Skeletal muscle tissue (tissue), 4 donors: ENCODE data around the gene SNTG2. TPM values are rescaled to one million over a fixed set of nuclear protein-coding genes. Genes with fewer than 3 reads are reported as not detected.
"Not testable (repeated sequence)": the region's sequence is repeated elsewhere in the genome, so short reads cannot be mapped to it uniquely, and the experiment has no call there.

Experiments
- H3K27ac ChIP-seq: one replicate; pipeline ENCODE4 v1.7.0; 2013; ENCODE audit warnings: mild to moderate bottlenecking, low read depth, low read length, inconsistent platforms
- H3K27me3 ChIP-seq, 3 donors: one replicate each; pipeline ENCODE4 v1.7.0; 2013; ENCODE audit warnings: low read length in 3 of 3; ENCODE audit not compliant: control insufficient read depth in 3 of 3, insufficient read depth in 3 of 3
- H3K36me3 ChIP-seq, 3 donors: one replicate each; pipeline ENCODE4 v1.7.0; 2013; ENCODE audit warnings: low read length in 3 of 3; ENCODE audit not compliant: control insufficient read depth in 3 of 3, insufficient read depth in 3 of 3
- H3K4me1 ChIP-seq, 3 donors: one replicate each; pipeline ENCODE4 v1.7.0; 2013; ENCODE audit warnings: low read length in 3 of 3, mild to moderate bottlenecking in 3 of 3; ENCODE audit not compliant: control insufficient read depth in 3 of 3, insufficient read depth in 3 of 3
- H3K4me3 ChIP-seq, 3 donors: one replicate each; pipeline ENCODE4 v1.7.0; 2013; ENCODE audit warnings: low read length in 3 of 3
- H3K9ac ChIP-seq, 3 donors: one replicate each; pipeline ENCODE4 v1.7.0; 2013; ENCODE audit warnings: low read length in 3 of 3, mild to moderate bottlenecking in 3 of 3, moderate library complexity in 2 of 3, low read depth in 1 of 3
- H3K9me3 ChIP-seq, 3 donors: one replicate each; pipeline ENCODE4 v1.7.0; 2013; ENCODE audit warnings: low read length in 3 of 3; ENCODE audit not compliant: control insufficient read depth in 3 of 3
- total RNA-seq: library from RNA; depleted of rRNA; stranded (reverse); fragments of >200 nt; gene quantifications from one replicate; pipeline ENCODE4 v1.2.3, GENCODE V29; 2014
- donor health status: Osteomylitis.

Gene SNTG2
- total RNA-seq, 1 donor from 2014 or later = under 0.01 TPM

- Histone ChIP-seq H3K27me3 (peaks cover 0 to 8% (median 0%) of the 10 kb centered on the region in 3 donors), H3K9ac (no peak overlapping the region), H3K4me3 (no peak overlapping the region)
These were observed 179.3 kb downstream of the SNTG2 start for GRCh38 chr2:1129982-1130381.

GRCh38 chr2:1130922-1131321 lies 180.3 kb downstream of the SNTG2 start:
- H3K4me3 ChIP-seq = no peak overlapping the region
- H3K9me3 ChIP-seq = no peaks in the 10 kb centered on the region
- no peak overlapping the region for H3K9ac ChIP-seq
- H3K27me3 ChIP-seq = peaks cover 0 to 8% (median 0%) of the 10 kb centered on the region in 3 donors
- no peaks in the 10 kb centered on the region for H3K4me1 ChIP-seq
- no peaks in the 10 kb centered on the region for H3K36me3 ChIP-seq
- H3K27ac ChIP-seq = no peak overlapping the region

More at GRCh38 chr2:1129982-1130381, 179.3 kb downstream of the SNTG2 start:
- Histone ChIP-seq H3K27ac (no peak overlapping the region), H3K9me3 (no peaks in the 10 kb centered on the region), H3K36me3 (no peaks in the 10 kb centered on the region), H3K4me1 (no peaks in the 10 kb centered on the region)

- H3K9me3 ChIP-seq = no peaks in the 10 kb centered on the region
- H3K4me3 ChIP-seq = no peak overlapping the region
- H3K36me3 ChIP-seq = no peaks in the 10 kb centered on the region
- no peak overlapping the region for H3K27ac ChIP-seq
- peaks cover 0 to 3% (median 0%) of the 10 kb centered on the region in 3 donors for H3K4me1 ChIP-seq
- no peak overlapping the region for H3K9ac ChIP-seq
- peaks cover 0 to 15% (median 0%) of the 10 kb centered on the region in 3 donors for H3K27me3 ChIP-seq
These were observed 181.8 kb downstream of the SNTG2 start for GRCh38 chr2:1132328-1132969.

- H3K36me3 ChIP-seq, H3K4me1 ChIP-seq, H3K9ac ChIP-seq, H3K27ac ChIP-seq, H3K4me3 ChIP-seq, H3K9me3 ChIP-seq: not testable (repeated sequence)
- peaks cover 0 to 23% (median 0%) of the 10 kb centered on the region in 3 donors for H3K27me3 ChIP-seq
These were observed 183.2 kb downstream of the SNTG2 start for GRCh38 chr2:1133896-1134295.

GRCh38 chr2:1134629-1135028 lies 184.0 kb downstream of the SNTG2 start:
- Histone ChIP-seq H3K27ac (no peak overlapping the region), H3K9ac (no peak overlapping the region), H3K9me3 (no peaks in the 10 kb centered on the region), H3K4me3 (no peak overlapping the region), H3K4me1 (peaks cover 0 to 3% (median 0%) of the 10 kb centered on the region in 3 donors), H3K36me3 (no peaks in the 10 kb centered on the region), H3K27me3 (peaks cover 0 to 24% (median 0%) of the 10 kb centered on the region in 3 donors)

GRCh38 chr2:1136067-1136466 lies 185.4 kb downstream of the SNTG2 start:
- Histone ChIP-seq H3K27ac (peak overlapping the region; percentile 20), H3K27me3 (peaks cover 0 to 21% (median 0%) of the 10 kb centered on the region in 3 donors), H3K9ac (no peak overlapping the region), H3K9me3 (no peaks in the 10 kb centered on the region), H3K4me1 (peaks cover 0 to 3% (median 0%) of the 10 kb centered on the region in 3 donors), H3K4me3 (no peak overlapping the region), H3K36me3 (no peaks in the 10 kb centered on the region)

GRCh38 chr2:1136846-1137245 lies 186.2 kb downstream of the SNTG2 start:
- H3K9ac ChIP-seq = no peak overlapping the region
- H3K9me3 ChIP-seq = no peaks in the 10 kb centered on the region
- H3K36me3 ChIP-seq = no peaks in the 10 kb centered on the region
- peaks cover 0 to 21% (median 0%) of the 10 kb centered on the region in 3 donors for H3K27me3 ChIP-seq
- H3K4me1 ChIP-seq = peaks cover 0 to 3% (median 0%) of the 10 kb centered on the region in 3 donors
- no peak overlapping the region for H3K27ac ChIP-seq
- no peak overlapping the region for H3K4me3 ChIP-seq

GRCh38 chr2:1137264-1137663 lies 186.6 kb downstream of the SNTG2 start:
- peak overlapping the region in 1 of 3 donors; percentile 22 for H3K4me3 ChIP-seq
- H3K9ac ChIP-seq = no peak overlapping the region

GRCh38 chr2:1137913-1138391 lies 187.3 kb downstream of the SNTG2 start:
- Histone ChIP-seq H3K27ac (no peak overlapping the region), H3K36me3 (no peaks in the 10 kb centered on the region), H3K9me3 (no peaks in the 10 kb centered on the region), H3K4me3 (no peak overlapping the region), H3K27me3 (peaks cover 0 to 16% (median 0%) of the 10 kb centered on the region in 3 donors), H3K9ac (no peak overlapping the region), H3K4me1 (peaks cover 0 to 3% (median 0%) of the 10 kb centered on the region in 3 donors)

More at GRCh38 chr2:1137264-1137663, 186.6 kb downstream of the SNTG2 start:
- H3K27ac ChIP-seq = no peak overlapping the region
- H3K4me1 ChIP-seq = peaks cover 0 to 3% (median 0%) of the 10 kb centered on the region in 3 donors
- H3K9me3 ChIP-seq = no peaks in the 10 kb centered on the region
- peaks cover 0 to 21% (median 0%) of the 10 kb centered on the region in 3 donors for H3K27me3 ChIP-seq
- H3K36me3 ChIP-seq = no peaks in the 10 kb centered on the region

- no peak overlapping the region for H3K9ac ChIP-seq
- peak overlapping the region; percentile 52 for H3K27ac ChIP-seq
- H3K4me3 ChIP-seq = no peak overlapping the region
- no peaks in the 10 kb centered on the region for H3K36me3 ChIP-seq
- peaks cover 0 to 3% (median 0%) of the 10 kb centered on the region in 3 donors for H3K4me1 ChIP-seq
- H3K9me3 ChIP-seq = no peaks in the 10 kb centered on the region
- peaks cover 0 to 16% (median 0%) of the 10 kb centered on the region in 3 donors for H3K27me3 ChIP-seq
These were observed 189.8 kb downstream of the SNTG2 start for GRCh38 chr2:1140389-1141003.
